Calu3 (cell line): Measurements from ENCODE around the gene ARHGAP42. TPM values are rescaled to one million over a fixed set of nuclear protein-coding genes. Genes with fewer than 3 reads are reported as not detected.

Experiments used
- BruUV-seq: library from RNA; stranded (reverse); fragments of 400-500 nt; replicated peaks from 2 replicates; lab custom pipeline; 2021; lab: Mats Ljungman, UMichigan
- CTCF ChIA-PET: fragments of 300-600 bp; sonication (Branson Sonifier 250); formaldehyde crosslinking; loops from one replicate; lab custom pipeline; 2022; ENCODE audit warnings: antibody characterized with exemption; lab: Charles Lee
- DNase-seq: peaks from one replicate; pipeline ENCODE4 v3.0.0; 2022
- H3K27ac Mint-ChIP-seq: one replicate; pipeline ENCODE4 v1.8.0; 2022; ENCODE audit warnings: mixed read lengths; ENCODE audit not compliant: unreplicated experiment
- H3K27me3 Mint-ChIP-seq: one replicate; pipeline ENCODE4 v1.8.0; 2022; ENCODE audit warnings: mixed read lengths; ENCODE audit not compliant: unreplicated experiment
- H3K36me3 Mint-ChIP-seq: one replicate; pipeline ENCODE4 v1.8.0; 2022; ENCODE audit warnings: mild to moderate bottlenecking, moderate library complexity, mixed read lengths; ENCODE audit not compliant: insufficient read depth, unreplicated experiment
- H3K4me1 Mint-ChIP-seq: one replicate; pipeline ENCODE4 v1.8.0; 2022; ENCODE audit warnings: mild to moderate bottlenecking, low read depth, mixed read lengths; ENCODE audit not compliant: unreplicated experiment
- H3K4me3 Mint-ChIP-seq: one replicate; pipeline ENCODE4 v1.8.0; 2022; ENCODE audit warnings: mild to moderate bottlenecking, low read depth, moderate library complexity, mixed read lengths; ENCODE audit not compliant: unreplicated experiment
- H3K9me3 Mint-ChIP-seq: one replicate; pipeline ENCODE4 v1.8.0; 2022; ENCODE audit warnings: low read depth, mixed read lengths; ENCODE audit not compliant: unreplicated experiment
- CTCF ChIP-seq: fragments of 200-600 bp; IDR thresholded peaks from one replicate; pipeline ENCODE4 v1.8.0; 2022; ENCODE audit warnings: antibody characterized with exemption; ENCODE audit not compliant: unreplicated experiment
- intact Hi-C: fragments of 100-400 bp; cut with micrococcal nuclease; formaldehyde crosslinking; loops from one replicate; pipeline ENCODE4 v1.10.0; 2022; ENCODE audit not compliant: unreplicated experiment
- total RNA-seq: library from RNA; stranded (reverse); gene quantifications from 2 replicates; pipeline ENCODE4 v1.2.3, GENCODE V29; 2022

The ARHGAP42 gene
- total RNA-seq, 1 experiment from 2014 or later = 10.3 TPM

- peak; percentile 7 for DNase-seq
- Mint-ChIP-seq H3K4me3 (peak overlapping the region; percentile 55), H3K4me1 (peaks cover 26% of the 10 kb centered on the region), H3K9me3 (peaks cover 4% of the 10 kb centered on the region), H3K27me3 (no peaks in the 10 kb centered on the region), H3K27ac (peak overlapping the region; percentile 98), H3K36me3 (peaks cover 26% of the 10 kb centered on the region)
- intact Hi-C loops = loop anchor here (1.0 to 5.0 kb wide), 5 partner anchors 40 to 770 kb away; no protein-coding TSS in a partner anchor
- CTCF ChIA-PET = interaction anchor here (1.4 to 2.5 kb wide), 4 partner anchors 50 to 89 kb away, joined by 3 to 20 read pairs (median 7); no protein-coding TSS in a partner anchor
- BruUV-seq = TSS peak; percentile 88
- no peak for TF ChIP-seq CTCF
These were observed 90.6 kb downstream of the ARHGAP42 start for GRCh38 chr11:100777736-100778135.

DNA sequence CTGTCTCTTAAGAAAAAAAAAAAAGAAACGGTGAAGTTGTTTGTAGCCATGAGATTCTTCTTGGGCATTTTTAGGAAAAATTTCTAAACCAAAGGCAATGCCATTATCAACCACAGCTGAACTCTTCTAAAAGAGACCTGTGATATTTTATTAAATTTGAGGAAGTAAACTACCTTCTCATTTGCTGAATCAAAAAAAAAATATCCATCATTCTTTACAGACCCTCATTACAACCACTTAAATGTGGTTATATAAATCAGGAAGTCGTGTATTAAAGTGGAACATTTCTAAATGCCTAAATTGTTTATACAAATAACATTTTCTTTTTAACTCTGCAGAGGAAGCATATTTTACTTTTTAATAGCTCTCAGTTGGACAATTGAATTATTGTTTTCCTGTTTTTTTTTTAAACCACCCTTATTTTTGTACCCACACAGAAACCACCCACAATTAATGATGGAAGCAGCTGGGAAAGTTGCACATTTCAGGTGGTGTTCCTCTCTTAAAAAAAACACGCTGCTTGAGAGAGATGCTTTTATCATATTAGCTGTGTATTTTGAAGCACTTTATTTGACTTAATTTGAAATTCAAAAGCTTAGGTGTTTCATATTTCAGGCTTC lies 91.2 kb downstream of the ARHGAP42 start:
- no peaks in the 10 kb centered on the region for H3K27me3 Mint-ChIP-seq
- no peak for TF ChIP-seq CTCF
- H3K36me3 Mint-ChIP-seq = peaks cover 26% of the 10 kb centered on the region
- BruUV-seq = no TSS peak
- DNase-seq = no peak
- H3K4me3 Mint-ChIP-seq = peak overlapping the region; percentile 55
- peak overlapping the region; percentile 98 for H3K27ac Mint-ChIP-seq
- CTCF ChIA-PET = interaction anchor here (1.4 to 2.5 kb wide), 4 partner anchors 50 to 90 kb away, joined by 3 to 20 read pairs (median 7); no protein-coding TSS in a partner anchor
- peaks cover 4% of the 10 kb centered on the region for H3K9me3 Mint-ChIP-seq
- peaks cover 26% of the 10 kb centered on the region for H3K4me1 Mint-ChIP-seq
- intact Hi-C loops = loop anchor here (1.0 to 5.0 kb wide), 3 partner anchors 41 to 771 kb away; no protein-coding TSS in a partner anchor

- Mint-ChIP-seq H3K27ac (no peak overlapping the region), H3K4me3 (no peak overlapping the region), H3K27me3 (no peaks in the 10 kb centered on the region), H3K36me3 (peaks cover 19% of the 10 kb centered on the region), H3K9me3 (peaks cover 4% of the 10 kb centered on the region), H3K4me1 (peaks cover 10% of the 10 kb centered on the region)
- DNase-seq = no peak
- intact Hi-C loops = no loop called here
- TF ChIP-seq CTCF = no peak
- BruUV-seq = no TSS peak
- CTCF ChIA-PET = no interaction called here
These were observed 93.4 kb downstream of the ARHGAP42 start for GRCh38 chr11:100780470-100780869.

DNA sequence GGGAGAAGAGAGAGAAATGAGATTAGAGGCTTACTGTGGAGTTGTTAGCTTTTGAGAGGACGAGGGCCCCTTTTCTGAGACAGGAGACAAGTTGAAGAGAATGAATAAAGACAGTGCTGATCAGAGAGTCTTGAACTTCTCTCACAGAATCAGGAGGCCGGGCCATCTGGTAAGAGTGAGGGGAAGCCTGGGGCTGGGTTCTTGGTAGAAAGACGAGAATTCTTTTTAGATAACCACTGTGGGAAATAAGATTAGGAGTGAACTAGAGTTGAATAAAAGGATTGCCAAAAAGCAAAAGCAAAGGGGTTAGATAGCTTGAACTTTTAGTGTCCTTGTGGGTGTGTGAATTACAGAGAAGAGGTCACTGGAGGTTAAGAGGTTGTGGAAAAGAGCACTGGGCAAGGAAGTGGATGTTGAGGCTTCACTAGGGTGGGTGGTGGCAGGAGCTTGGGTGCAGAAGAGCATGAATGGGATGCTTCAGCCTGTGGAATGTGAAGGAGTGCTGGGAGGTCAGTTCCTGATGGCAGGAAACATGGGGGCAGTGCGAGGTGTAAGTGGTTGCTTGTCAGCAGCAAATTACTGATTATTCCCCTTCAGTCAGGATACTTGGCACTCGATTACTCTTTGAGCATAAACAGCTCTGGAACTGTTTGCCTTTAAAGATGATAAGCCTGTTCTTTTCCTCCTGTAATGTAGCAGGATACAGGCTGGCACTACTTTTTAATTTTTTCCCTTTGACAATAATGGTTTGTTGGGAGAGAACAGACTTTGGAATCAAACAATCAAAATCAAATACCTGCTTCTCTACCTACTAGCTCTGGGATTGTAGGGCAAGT lies 98.3 kb downstream of the ARHGAP42 start:
- H3K36me3 Mint-ChIP-seq = no peaks in the 10 kb centered on the region
- no peak overlapping the region for H3K27ac Mint-ChIP-seq
- CTCF ChIA-PET = interaction anchor here (1.8 kb wide), 1 partner anchor 63 kb away, joined by 5 read pairs; no protein-coding TSS in a partner anchor
- H3K27me3 Mint-ChIP-seq = no peaks in the 10 kb centered on the region
- H3K4me3 Mint-ChIP-seq = no peak overlapping the region
- intact Hi-C loops = no loop called here
- H3K4me1 Mint-ChIP-seq = peaks cover 14% of the 10 kb centered on the region
- DNase-seq = no peak
- peaks cover 4% of the 10 kb centered on the region for H3K9me3 Mint-ChIP-seq
- no peak for TF ChIP-seq CTCF
- no TSS peak for BruUV-seq
